A549 (cell line): ENCODE measurements around the gene NCCRP1.

Experiments
- CBX2 ChIP-seq: fragments of 200-600 bp; sonication (generic); IDR thresholded peaks from 2 replicates; pipeline ENCODE4 v1.6.1; 2016; ENCODE audit warnings: low read depth, mild to moderate bottlenecking, borderline replicate concordance
- CTCF ChIP-seq: fragments of >200 bp; sonication (Bioruptor Twin); formaldehyde crosslinking; IDR thresholded peaks from 3 replicates; pipeline ENCODE4 v1.5.1; 2016
- KDM1A ChIP-seq: fragments of 200-600 bp; sonication (generic); IDR thresholded peaks from 2 replicates; pipeline ENCODE4 v1.6.1; 2016; ENCODE audit warnings: low read depth, mild to moderate bottlenecking
- POLR2A ChIP-seq: IDR thresholded peaks from 2 replicates; pipeline ENCODE4 v1.6.1; 2012; ENCODE audit warnings: mild to moderate bottlenecking, low read length
- USF2 ChIP-seq: fragments of 450-650 bp; IDR thresholded peaks from 2 replicates; pipeline ENCODE4 v1.6.1; 2014; ENCODE audit warnings: antibody characterized with exemption

GRCh38 chr19:39192846-39193245, 3.9 kb upstream of the NCCRP1 start:
- TF ChIP-seq CTCF (no peak), POLR2A (no peak), KDM1A (no peak), USF2 (no peak), CBX2 (no peak)
